ENCODE results near the gene DOCK6.

Gene DOCK6

DNA sequence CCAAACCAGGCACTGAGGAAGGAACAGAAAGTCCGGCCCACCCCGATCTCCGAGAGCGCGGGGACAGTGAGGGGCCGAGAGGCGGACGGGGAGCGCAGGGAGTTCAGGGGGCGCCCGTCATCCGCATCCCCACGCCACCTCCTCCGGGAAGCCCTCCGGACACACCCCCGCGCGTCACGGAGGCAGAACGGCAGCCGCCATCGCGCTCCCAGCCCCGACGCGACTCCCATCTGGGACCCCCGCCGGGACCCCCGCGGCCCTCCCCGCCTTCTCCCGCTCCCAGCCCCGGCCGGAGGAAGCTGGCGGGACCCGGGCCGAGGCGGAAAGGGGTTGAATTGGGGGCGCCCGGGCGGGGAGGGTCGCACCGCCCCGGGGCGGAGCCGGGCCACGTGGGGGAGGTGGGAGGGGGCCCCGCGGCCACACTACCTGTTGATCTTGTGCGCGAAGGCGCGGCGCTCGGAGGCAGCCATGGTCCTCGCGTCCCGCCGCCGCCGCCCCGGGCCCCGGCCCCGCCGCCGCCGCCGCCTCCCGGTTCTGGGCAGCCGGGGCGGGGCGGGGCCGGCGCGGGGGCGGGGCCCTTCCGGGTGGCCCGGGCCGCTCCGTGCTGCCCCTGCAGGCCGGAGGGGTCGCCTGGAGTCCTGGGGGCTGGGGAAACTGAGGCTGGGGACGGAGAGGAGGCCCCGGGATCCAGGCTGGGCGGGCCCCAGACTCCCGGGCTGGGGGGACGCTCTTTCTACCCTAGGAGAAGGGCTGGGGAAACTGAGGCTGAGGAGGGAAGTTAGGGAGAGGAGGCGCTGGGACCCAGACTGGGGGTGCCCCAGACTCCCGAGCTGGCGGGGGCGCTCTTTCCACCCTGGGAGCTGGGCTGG, at the start of gene DOCK6:
Gene DOCK6, minus strand, starts transcription at position 554 of the 869 bp plus-strand sequence. Its CDS starts 84 bp downstream, at position 470.
- peak; percentile 30 for DNase-seq (ENCODE audit: low spot score)

DNA sequence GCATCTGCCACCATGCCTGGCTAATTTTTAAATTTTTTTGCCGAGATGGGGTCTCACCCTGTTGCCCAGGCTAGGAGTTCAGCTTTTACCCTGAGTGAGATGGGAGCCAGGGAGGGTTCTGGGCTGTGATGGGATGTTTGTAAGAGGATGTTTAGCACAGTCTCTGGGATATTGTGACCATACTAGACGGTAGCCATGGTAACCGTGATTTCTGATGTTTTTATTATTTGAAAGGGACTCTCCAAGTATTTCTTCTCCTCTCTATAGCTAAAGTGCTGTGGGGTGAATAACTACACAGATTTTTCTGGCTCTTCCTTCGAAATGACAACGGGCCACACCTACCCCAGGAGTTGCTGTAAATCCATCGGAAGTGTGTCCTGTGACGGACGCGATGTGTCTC, 44.0 kb upstream of the DOCK6 start:
- no peak for DNase-seq (ENCODE audit: low spot score)

DNA sequence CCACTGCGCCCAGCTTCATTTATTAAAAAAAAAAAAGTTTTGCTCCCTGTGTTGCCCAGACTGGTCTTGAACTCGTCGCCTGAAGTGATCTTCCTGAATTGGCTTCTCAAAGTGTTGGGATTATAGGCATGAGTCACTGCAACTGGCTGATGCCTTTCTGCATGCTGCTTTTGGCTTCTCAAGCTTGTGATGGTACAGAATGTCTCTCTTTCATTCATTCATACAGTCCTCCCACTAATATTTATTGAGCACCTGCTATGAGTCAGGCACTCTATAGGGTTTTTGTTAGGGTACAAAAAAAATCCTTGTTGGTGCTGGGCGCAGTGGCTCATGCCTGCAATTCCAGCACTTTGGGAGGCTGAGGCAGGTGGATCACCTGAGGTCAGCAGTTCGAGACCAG, 42.6 kb upstream of the DOCK6 start:
- no peak for DNase-seq (ENCODE audit: low spot score)

DNA sequence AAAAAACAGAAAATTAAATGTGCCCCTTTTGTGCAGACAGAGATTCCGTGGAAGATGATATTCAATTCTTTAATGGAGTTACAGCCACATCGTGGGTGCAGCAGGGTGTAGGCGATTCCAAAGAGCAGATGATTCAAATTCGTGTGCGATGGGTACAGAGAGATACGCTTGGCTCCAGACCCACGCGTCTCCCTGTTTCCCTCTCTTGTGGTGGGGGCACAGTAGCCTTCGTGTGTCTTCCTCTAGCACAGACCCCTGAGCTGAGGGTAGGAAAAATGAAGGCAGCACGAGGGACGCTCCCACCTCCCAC, 38.4 kb upstream of the DOCK6 start:
- no peak for DNase-seq (ENCODE audit: low spot score)

GRCh38 chr19:11299946-11300810, 37.9 kb upstream of the DOCK6 start:
- DNase-seq (ENCODE audit: low spot score), result no peak

DNA sequence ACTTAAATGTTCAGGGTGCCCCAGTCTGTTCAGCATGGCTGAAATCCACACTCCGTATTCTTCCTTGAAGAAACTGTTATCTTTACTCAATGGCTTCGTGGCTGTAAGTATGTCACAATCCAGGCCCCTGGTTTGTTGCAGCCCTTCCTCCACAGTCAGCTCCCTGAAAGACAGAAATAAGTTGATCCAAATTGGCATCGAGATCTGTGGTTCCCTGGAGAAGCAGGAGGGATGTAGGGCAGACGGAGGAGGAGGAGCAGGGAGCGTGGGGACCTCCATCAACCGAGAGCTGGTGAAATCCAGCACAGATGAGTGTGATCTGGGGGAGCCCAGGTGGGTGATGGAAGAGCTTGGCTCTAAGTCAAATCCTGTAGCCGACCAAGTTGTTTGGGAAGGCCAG, 33.9 kb upstream of the DOCK6 start:
- no peak for DNase-seq (ENCODE audit: low spot score)

GRCh38 chr19:11295665-11296245, 33.4 kb upstream of the DOCK6 start, which contains the start of gene TSPAN16:
TSS of gene TSPAN16 (plus strand) at chr19:11296160. CDS start at chr19:11296298, 138 bp downstream.
- DNase-seq (ENCODE audit: low spot score), result no peak

DNA sequence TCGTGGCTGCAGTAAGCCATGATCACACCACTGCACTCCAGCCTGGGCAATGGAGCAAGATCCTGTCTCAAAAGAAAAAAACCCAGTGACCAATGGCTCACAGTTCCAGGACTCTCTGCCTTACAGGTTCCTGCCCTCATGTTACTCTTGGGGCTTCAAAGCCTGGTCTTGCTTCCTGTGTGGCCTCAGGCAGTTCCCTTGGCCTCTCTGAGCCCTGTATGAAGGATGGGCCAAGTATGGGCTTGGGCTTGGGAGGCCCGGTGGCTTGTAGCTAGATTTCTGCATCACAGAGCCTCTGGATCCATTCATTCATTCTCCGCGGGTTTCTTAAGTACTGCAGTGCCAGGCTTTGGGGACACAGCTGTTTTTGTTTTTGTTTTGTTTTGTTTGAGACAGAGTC, 32.9 kb upstream of the DOCK6 start:
- DNase-seq (ENCODE audit: low spot score), result no peak

- peak; percentile 93 for DNase-seq (ENCODE audit: low spot score)
These were observed 31.4 kb upstream of the DOCK6 start for GRCh38 chr19:11293433-11294389.

GRCh38 chr19:11291991-11292390, 29.7 kb upstream of the DOCK6 start:
- no peak for DNase-seq (ENCODE audit: low spot score)

GRCh38 chr19:11291415-11291814, 29.1 kb upstream of the DOCK6 start:
- no peak for DNase-seq (ENCODE audit: low spot score)

GRCh38 chr19:11290256-11290655, 27.9 kb upstream of the DOCK6 start:
- no peak for DNase-seq (ENCODE audit: low spot score)

- DNase-seq (ENCODE audit: low spot score), result no peak
These were observed 26.0 kb upstream of the DOCK6 start for GRCh38 chr19:11288349-11288748.

DNA sequence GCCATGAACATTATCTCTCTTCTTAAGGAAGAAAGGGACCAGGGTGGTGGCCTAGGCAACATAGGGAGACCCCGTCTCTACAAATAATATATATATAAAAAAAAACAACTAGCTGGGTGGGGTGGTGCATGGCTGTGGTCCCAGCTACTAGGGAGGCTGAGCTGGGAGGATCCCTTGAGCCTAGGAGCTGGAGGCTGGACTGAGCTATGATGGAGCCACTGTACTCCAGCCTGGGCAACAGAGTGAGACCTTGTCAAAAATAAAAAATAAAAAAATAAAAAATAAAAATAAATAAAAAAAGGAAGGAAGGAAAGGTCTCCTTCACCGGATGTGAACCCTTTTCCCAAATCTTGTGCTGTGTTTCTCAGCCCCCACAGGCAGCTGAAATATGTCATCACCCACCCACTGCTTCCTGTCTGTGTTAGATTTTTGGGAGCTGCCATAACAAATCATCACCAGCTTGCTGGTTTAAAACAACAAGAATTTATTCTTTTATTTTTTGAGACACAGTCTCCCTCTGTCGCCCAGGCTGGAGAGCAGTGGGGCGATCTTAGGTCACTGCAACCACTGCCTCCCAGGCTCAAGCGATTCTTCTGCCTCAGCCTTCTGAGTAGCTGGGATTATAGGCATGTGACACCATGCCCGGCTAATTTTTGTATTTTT, 24.1 kb upstream of the DOCK6 start:
- DNase-seq (ENCODE audit: low spot score), result no peak

DNA sequence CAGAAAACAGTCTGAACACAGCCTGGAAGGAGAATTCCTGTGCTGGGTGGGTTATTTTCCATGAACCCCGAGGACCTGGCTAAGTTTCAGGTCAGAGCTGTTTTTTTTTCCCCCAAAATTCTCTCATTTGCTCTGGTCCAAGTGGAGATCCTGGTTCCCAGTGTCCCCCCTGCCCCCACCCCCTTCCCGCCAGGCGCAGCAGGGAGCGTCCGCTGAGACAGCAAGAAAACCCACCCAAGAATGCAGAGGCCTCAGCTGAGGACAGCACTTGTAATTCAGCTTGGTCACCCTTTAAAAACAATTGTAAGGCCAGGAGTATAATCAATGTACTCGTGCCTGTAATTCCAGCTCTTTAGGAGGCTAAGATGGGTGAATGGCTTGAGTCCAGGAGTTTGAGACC, 22.2 kb upstream of the DOCK6 start:
- no peak for DNase-seq (ENCODE audit: low spot score)

DNA sequence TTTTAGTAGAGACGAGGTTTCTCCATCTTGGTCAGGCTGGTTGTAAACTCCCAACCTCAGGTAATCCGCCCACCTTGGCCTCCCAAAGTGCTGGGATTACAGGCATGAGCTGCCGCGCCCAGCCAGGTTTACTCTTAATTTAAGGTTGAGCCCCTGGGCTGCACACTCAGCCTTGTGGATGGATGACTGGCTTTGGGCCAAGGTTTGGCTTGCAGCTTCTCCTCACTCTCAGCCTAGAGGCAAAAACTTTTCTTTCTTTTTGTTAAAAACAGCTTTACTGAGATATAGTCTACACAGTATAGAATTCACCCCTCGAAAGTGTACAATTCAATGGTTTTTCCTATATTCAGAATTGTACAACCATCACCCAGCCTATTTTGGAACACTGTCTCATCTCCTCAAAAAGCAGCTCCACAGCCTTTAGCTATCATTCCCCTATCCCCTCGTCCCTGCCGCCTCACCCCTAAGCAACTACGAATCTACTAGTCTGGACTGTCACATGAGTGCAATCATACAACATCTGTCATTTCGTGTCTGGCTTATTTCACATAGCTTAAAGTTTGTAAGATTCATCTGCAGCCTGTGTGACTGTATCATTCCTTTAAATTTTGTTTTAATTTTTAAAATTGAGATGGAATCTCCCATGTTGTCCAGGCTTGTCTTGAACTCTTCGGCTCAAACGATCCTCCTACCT, 19.2 kb upstream of the DOCK6 start:
- DNase-seq (ENCODE audit: low spot score), result no peak

DNA sequence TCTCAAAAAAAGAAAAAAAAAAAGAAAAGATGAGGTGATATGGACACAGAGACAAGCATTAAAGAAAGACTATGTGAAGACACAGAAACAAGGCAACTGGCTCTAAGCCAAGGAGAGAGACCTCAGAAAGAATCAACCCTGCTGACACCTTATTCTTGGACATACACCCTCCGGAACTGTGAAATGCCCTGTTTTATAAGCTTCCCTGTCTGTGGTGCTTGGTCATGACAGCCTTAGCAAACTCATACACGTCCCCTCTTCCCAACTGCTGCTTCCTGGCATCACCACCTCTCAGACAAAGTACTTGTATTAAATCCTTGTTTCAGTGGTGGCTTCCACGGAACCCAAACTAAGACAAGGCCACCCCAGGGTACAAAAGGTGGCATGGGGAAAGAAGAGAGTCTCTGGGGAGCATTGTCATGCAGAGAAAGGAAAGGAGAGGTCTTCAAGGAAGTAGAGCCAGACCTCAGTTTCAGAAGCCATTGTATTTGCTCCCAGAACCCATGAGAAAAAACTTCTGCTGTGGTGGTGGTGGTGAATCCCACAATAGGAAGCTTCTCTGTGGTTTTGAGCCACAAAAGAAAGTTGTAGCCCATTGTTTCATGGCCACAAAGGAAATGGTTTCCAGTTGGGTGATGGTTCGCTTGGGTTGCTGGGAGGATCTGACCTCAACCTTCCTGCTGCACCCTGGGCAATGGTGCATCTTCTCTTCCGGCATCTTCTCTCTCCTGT, 17.3 kb upstream of the DOCK6 start:
- DNase-seq (ENCODE audit: low spot score), result peak; percentile 23

DNA sequence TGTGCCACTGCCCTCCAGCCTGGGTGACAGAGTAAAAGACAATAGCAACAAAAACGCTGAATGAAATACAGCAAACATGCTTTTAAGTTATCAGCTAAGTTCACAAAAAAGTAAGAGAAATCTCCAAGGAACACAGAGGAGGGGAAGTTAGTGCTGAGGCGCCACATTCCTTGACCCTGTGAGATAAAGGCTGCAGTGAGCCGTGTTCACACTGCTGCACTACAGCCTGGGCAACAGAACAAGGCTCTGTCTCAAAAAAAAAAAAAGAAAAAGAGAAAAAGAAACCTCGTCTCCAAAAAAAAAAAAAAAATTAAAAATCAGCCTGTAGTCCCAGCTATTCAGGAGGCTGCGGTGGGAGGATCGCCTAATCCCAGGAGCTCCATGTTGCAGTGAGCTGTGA, 16.3 kb upstream of the DOCK6 start:
- no peak for DNase-seq (ENCODE audit: low spot score)

DNA sequence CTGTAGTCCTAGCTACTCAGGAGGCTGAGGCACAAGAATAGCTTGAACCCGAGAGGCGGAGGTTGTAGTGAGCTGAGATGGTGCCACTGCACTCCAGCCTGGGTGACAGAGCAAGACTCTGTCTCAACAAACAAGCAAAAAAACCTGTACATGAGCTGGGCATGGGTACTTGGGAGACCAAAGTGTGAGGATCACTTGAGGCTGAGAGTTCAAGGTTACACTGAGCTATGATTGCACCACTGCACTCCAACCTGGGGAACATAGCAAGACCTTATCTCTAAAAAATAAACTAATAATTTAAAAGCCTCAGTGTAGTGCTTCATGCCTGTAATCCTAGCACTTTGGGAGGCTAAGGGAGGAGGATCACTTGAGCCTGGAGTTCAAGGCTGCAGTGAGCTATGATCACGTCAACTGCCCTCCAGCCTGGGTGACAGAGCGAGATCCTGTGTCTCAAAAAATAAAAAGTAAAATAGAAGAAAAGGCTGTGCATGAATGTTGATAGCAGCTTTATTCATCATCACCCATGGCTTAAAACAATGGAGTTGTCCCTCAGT, 12.3 kb upstream of the DOCK6 start:
- DNase-seq (ENCODE audit: low spot score), result no peak

Data from kidney tubule cell (primary cell).